ENCODE data around the gene EPB41L5.
"Not testable (repeated sequence)": the region's sequence is repeated elsewhere in the genome, so short reads cannot be mapped to it uniquely, and the experiment has no call there.

The EPB41L5 gene

GRCh38 chr2:120182019-120182560 is 169.2 kb downstream of the EPB41L5 start:
- CTCF ChIA-PET = interaction anchor here (1.0 kb wide), 1 partner anchor 540 kb away, joined by 3 read pairs; no protein-coding TSS in a partner anchor
- H3K4me3 ChIP-seq (ENCODE audit: low read depth, low read length) = no peak overlapping the region
- POLR2A ChIA-PET = no interaction called here
- no peak for DNase-seq (ENCODE audit: low read depth, low spot score)
- no peak for TF ChIP-seq CTCF (IDR thresholded peaks at IDR 0.05; ENCODE audit: insufficient read depth, low read length, missing control alignments)

- no peak for DNase-seq (ENCODE audit: low read depth, low spot score)
- no peak overlapping the region for H3K4me3 ChIP-seq (ENCODE audit: low read depth, low read length)
- POLR2A ChIA-PET = no interaction called here
- no peak for TF ChIP-seq CTCF (IDR thresholded peaks at IDR 0.05; ENCODE audit: insufficient read depth, low read length, missing control alignments)
- CTCF ChIA-PET = no interaction called here
Observed at GRCh38 chr2:120189189-120189588, 176.3 kb downstream of the EPB41L5 start.

- no peak for DNase-seq (ENCODE audit: low read depth, low spot score)
- no peak for TF ChIP-seq CTCF (IDR thresholded peaks at IDR 0.05; ENCODE audit: insufficient read depth, low read length, missing control alignments)
- ChIA-PET CTCF (interaction anchor here (1.5 kb wide), 1 partner anchor 16 kb away, joined by 3 read pairs; no protein-coding TSS in a partner anchor), POLR2A (no interaction called here)
- no peak overlapping the region for H3K4me3 ChIP-seq (ENCODE audit: low read depth, low read length)
Observed at GRCh38 chr2:120192280-120192679, 179.4 kb downstream of the EPB41L5 start.

GRCh38 chr2:120195553-120195952 is 182.7 kb downstream of the EPB41L5 start:
- ChIA-PET CTCF (interaction anchor here (1.3 to 1.4 kb wide), 2 partner anchors 20 to 118 kb away, joined by 3 to 5 read pairs; no protein-coding TSS in a partner anchor), POLR2A (no interaction called here)
- no peak for TF ChIP-seq CTCF (IDR thresholded peaks at IDR 0.05; ENCODE audit: insufficient read depth, low read length, missing control alignments)
- H3K4me3 ChIP-seq (ENCODE audit: low read depth, low read length) = no peak overlapping the region
- no peak for DNase-seq (ENCODE audit: low read depth, low spot score)

GRCh38 chr2:120199817-120200459 is 187.1 kb downstream of the EPB41L5 start:
- POLR2A ChIA-PET; H3K4me3 ChIP-seq (ENCODE audit: low read depth, low read length); DNase-seq (ENCODE audit: low read depth, low spot score): not testable (repeated sequence)
- CTCF ChIA-PET = interaction anchor here (1.2 to 1.3 kb wide), 2 partner anchors 25 to 31 kb away, joined by 3 to 8 read pairs; no protein-coding TSS in a partner anchor

- DNase-seq (ENCODE audit: low read depth, low spot score) = no peak
- ChIA-PET CTCF (no interaction called here), POLR2A (interaction anchor here (1.0 kb wide), 1 partner anchor 110 kb away, joined by 4 read pairs; no protein-coding TSS in a partner anchor)
- TF ChIP-seq CTCF (IDR thresholded peaks at IDR 0.05; ENCODE audit: insufficient read depth, low read length, missing control alignments) = no peak
- H3K4me3 ChIP-seq (ENCODE audit: low read depth, low read length) = no peak overlapping the region
Observed at GRCh38 chr2:120203251-120204021, 190.6 kb downstream of the EPB41L5 start.
